Endothelial cell of umbilical vein (primary cell): Measurements from ENCODE around the gene SLC25A21. TPM values are rescaled to one million over a fixed set of nuclear protein-coding genes. Genes with fewer than 3 reads are reported as not detected.

Experiments
- BruUV-seq: library from RNA; stranded (reverse); fragments of 400-500 nt; replicated peaks from 2 replicates; lab custom pipeline; 2021; lab: Mats Ljungman, UMichigan
- CTCF ChIA-PET: fragments of 300-600, 350-600 bp; sonication (Branson Sonifier 250); formaldehyde crosslinking; loops from one replicate; lab custom pipeline; 2021; ENCODE audit warnings: antibody characterized with exemption, inconsistent platforms; lab: Charles Lee
- POLR2A ChIA-PET: fragments of 300-600, 350-600 bp; sonication (Branson Sonifier 250); formaldehyde crosslinking; loops from one replicate; lab custom pipeline; 2021; ENCODE audit warnings: antibody characterized with exemption, inconsistent platforms; lab: Charles Lee
- DNase-seq: peaks from one replicate; pipeline ENCODE4 v3.0.0-alpha.2; 2011; ENCODE audit warnings: low read depth, low spot score
- FAIRE-seq: peaks from 2 replicates; lab custom pipeline; 2011; peaks lifted over from hg19 to GRCh38; lab: Jason Lieb, UNC
- H2AFZ ChIP-seq: 2 replicates; pipeline ENCODE4 v1.6.0; 2012; ENCODE audit warnings: low read depth, low read length, control low read depth, inconsistent platforms
- H3K27ac ChIP-seq: 2 replicates; pipeline ENCODE4 v1.5.1; 2011; ENCODE audit warnings: low read depth, mild to moderate bottlenecking, control low read depth, low read length, moderate library complexity; ENCODE audit not compliant: insufficient read depth
- H3K27me3 ChIP-seq, 2 experiments: 2 replicates each; pipeline versions ENCODE4 v1.6.0 to v1.6.1; 2011; ENCODE audit warnings: low read length in 2 of 2, mixed read lengths in 1 of 2; ENCODE audit not compliant: control insufficient read depth in 2 of 2, insufficient read depth in 2 of 2
- H3K36me3 ChIP-seq, 2 experiments: 2 replicates in 1 of 2; 3 replicates in 1 of 2; pipeline ENCODE4 v1.5.1; 2011; ENCODE audit warnings: low read length in 2 of 2, mild to moderate bottlenecking in 1 of 2, moderate library complexity in 1 of 2; ENCODE audit not compliant: control insufficient read depth in 2 of 2, insufficient read depth in 2 of 2; ENCODE audit errors: extremely low read depth in 1 of 2
- H3K4me1 ChIP-seq: 3 replicates; pipeline ENCODE4 v1.5.1; 2011; ENCODE audit warnings: mild to moderate bottlenecking, low read length; ENCODE audit not compliant: control insufficient read depth, insufficient read depth; ENCODE audit errors: extremely low read depth
- H3K4me2 ChIP-seq: 2 replicates; pipeline ENCODE4 v1.6.1; 2011; ENCODE audit warnings: low read length, control low read depth, mixed read lengths; ENCODE audit not compliant: insufficient read depth
- H3K4me3 ChIP-seq, 3 experiments: fragments of 200-600 bp in 1 of 3; sonication (generic), shearing (Covaris generic) in 1 of 3; replicated peaks in 1 of 3; 2 replicates each; pipeline ENCODE4 v1.5.1; 2011 to 2016; ENCODE audit warnings: control low read depth in 3 of 3, low read length in 3 of 3, mild to moderate bottlenecking in 2 of 3, inconsistent platforms in 1 of 3, low read depth in 1 of 3, moderate library complexity in 1 of 3; ENCODE audit not compliant: insufficient read depth in 1 of 3
- H3K79me2 ChIP-seq: 2 replicates; pipeline ENCODE4 v1.6.0; 2012; ENCODE audit warnings: low read length, inconsistent platforms; ENCODE audit not compliant: control insufficient read depth, insufficient read depth
- H3K9ac ChIP-seq: replicated peaks from 2 replicates; pipeline ENCODE3; 2011; ENCODE audit warnings: low read length, control low read depth; ENCODE audit not compliant: insufficient read depth; ENCODE audit errors: extremely low read depth
- H3K9me1 ChIP-seq: replicated peaks from 3 replicates; pipeline ENCODE4 v1.6.0; 2011; ENCODE audit warnings: mild to moderate bottlenecking, low read length; ENCODE audit not compliant: control insufficient read depth, insufficient read depth; ENCODE audit errors: extremely low read depth
- H3K9me3 ChIP-seq: replicated peaks from 2 replicates; pipeline ENCODE4 v1.5.1; 2012; ENCODE audit warnings: low read length, inconsistent platforms; ENCODE audit not compliant: control insufficient read depth, insufficient read depth
- H4K20me1 ChIP-seq: replicated peaks from 2 replicates; pipeline ENCODE3; 2011; ENCODE audit warnings: mild to moderate bottlenecking, low read length; ENCODE audit not compliant: control insufficient read depth, insufficient read depth; ENCODE audit errors: extremely low read depth
- EZH2 ChIP-seq: IDR thresholded peaks from 2 replicates; pipeline ENCODE4 v1.6.1; 2012; ENCODE audit warnings: borderline replicate concordance, low read depth, mild to moderate bottlenecking, moderate library complexity, low read length, inconsistent platforms; ENCODE audit not compliant: severe bottlenecking
- FOS ChIP-seq: IDR thresholded peaks from 2 replicates; pipeline ENCODE4 v1.6.1; 2011; ENCODE audit warnings: mild to moderate bottlenecking, low read length, moderate library complexity, borderline replicate concordance; ENCODE audit not compliant: insufficient read depth
- GATA2 ChIP-seq: IDR thresholded peaks from 2 replicates; pipeline ENCODE4 v1.7.0; 2011; ENCODE audit warnings: low read depth, mild to moderate bottlenecking, moderate library complexity, mixed read lengths, low read length; ENCODE audit not compliant: insufficient read length, insufficient read depth
- JUN ChIP-seq: IDR thresholded peaks from 2 replicates; pipeline ENCODE4 v1.6.1; 2011; ENCODE audit warnings: borderline replicate concordance, low read depth; ENCODE audit not compliant: insufficient read length, insufficient read depth
- MYC ChIP-seq: IDR thresholded peaks from one replicate; pipeline ENCODE4 v1.6.1; 2011; ENCODE audit warnings: mild to moderate bottlenecking, low read depth, low read length
- POLR2A ChIP-seq: IDR thresholded peaks from 2 replicates; pipeline ENCODE4 v1.6.1; 2012; ENCODE audit warnings: low read depth, mild to moderate bottlenecking, control low read depth, low read length
- POLR2AphosphoS5 ChIP-seq: IDR thresholded peaks from 2 replicates; pipeline ENCODE4 v1.6.1; 2012; ENCODE audit warnings: low read depth, mild to moderate bottlenecking, control low read depth, low read length, moderate library complexity; ENCODE audit not compliant: insufficient read depth
- dilution Hi-C: fragments of 300-500 bp; cut with MboI; formaldehyde crosslinking; loops from one replicate; pipeline ENCODE4 v1.15.0; 2019; ENCODE audit warnings: low sequenced_read_pairs; ENCODE audit not compliant: extremely low pct_ligation_motif_present
- intact Hi-C: fragments of 100-400 bp; cut with micrococcal nuclease; formaldehyde crosslinking; loops from one replicate; pipeline ENCODE4 v1.10.0; 2022
- polyA plus RNA-seq, 4 experiments: library from polyadenylated mRNA; depleted of rRNA in 3 of 4; stranded (reverse) in 3 of 4; unstranded in 1 of 4; fragments of >200 nt; gene quantifications; 2 replicates each; pipeline versions ENCODE4 v1.2.1 to v1.2.3, GENCODE V29; 2011 to 2012; ENCODE audit warnings: missing spikeins in 1 of 4
- total RNA-seq: library from RNA; stranded (reverse); gene quantifications from 2 replicates; pipeline ENCODE4 v1.2.3, GENCODE V29; 2021
- TF ChIP-seq, protein P1 (sequence below), 2 donors: IDR thresholded peaks; 1 replicate in 1 of 2; 2 replicates in 1 of 2; pipeline ENCODE4 v1.5.1; 2011; ENCODE audit warnings: low read length in 2 of 2, mild to moderate bottlenecking in 2 of 2, moderate library complexity in 2 of 2, control low read depth in 1 of 2, inconsistent platforms in 1 of 2, low read depth in 1 of 2; ENCODE audit not compliant: insufficient read depth in 1 of 2; ENCODE audit errors: extremely low read depth in 1 of 2
- TF ChIP-seq, protein P2 (sequence below): IDR thresholded peaks from 2 replicates; pipeline ENCODE4 v1.6.1; 2011; ENCODE audit not compliant: insufficient read depth, insufficient read length

SLC25A21 gene
- total and polyA plus RNA-seq, 2 donors (not counting 3 experiments of a cell fraction or from before 2014, with no cell fraction given) = 0.98 to 1.4 TPM

DNA sequence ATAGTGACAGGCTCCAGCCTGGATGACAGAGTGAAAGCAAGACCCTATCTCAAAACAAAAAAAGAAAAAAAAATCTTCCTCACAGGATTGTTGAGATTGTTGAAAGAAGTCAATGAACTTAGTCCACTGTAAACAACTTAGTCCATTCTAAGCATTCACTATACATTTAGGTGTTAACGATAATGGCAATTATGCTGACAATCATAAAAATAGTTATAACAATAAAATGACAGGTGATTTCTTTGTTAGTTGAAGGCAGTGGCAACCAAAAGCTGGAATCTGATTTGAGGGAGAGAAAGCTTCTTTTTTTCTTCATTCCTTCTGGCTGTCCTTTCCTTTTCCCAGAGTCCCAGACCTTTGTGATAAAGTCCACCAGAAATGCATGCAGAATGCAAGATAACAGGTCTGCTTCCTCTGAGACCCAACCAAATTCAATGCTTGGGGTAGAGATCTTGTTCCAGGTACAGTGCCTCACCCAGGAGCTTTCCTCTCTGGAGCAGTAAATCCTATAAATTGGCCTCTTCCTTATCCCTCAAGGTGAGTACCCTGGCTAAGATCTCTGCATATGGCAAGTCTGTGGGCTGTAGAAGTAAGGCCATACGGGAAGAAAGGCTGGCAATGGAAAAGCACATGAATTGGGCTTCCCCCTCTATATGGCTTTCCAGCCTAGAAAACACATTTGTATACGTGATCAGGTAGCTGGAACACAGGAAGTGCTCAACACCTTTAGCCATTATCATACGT is 458.3 kb downstream of the SLC25A21 start:
- no peaks in the 10 kb centered on the region for H3K4me1 ChIP-seq
- no peak overlapping the region for H3K4me2 ChIP-seq
- ChIA-PET POLR2A (no interaction called here), CTCF (no interaction called here)
- TF ChIP-seq JUN (no peak), GATA2 (no peak), EZH2 (no peak), FOS (no peak), MYC (no peak), POLR2AphosphoS5 (no peak), POLR2A (no peak)
- TF ChIP-seq, protein P1, sequence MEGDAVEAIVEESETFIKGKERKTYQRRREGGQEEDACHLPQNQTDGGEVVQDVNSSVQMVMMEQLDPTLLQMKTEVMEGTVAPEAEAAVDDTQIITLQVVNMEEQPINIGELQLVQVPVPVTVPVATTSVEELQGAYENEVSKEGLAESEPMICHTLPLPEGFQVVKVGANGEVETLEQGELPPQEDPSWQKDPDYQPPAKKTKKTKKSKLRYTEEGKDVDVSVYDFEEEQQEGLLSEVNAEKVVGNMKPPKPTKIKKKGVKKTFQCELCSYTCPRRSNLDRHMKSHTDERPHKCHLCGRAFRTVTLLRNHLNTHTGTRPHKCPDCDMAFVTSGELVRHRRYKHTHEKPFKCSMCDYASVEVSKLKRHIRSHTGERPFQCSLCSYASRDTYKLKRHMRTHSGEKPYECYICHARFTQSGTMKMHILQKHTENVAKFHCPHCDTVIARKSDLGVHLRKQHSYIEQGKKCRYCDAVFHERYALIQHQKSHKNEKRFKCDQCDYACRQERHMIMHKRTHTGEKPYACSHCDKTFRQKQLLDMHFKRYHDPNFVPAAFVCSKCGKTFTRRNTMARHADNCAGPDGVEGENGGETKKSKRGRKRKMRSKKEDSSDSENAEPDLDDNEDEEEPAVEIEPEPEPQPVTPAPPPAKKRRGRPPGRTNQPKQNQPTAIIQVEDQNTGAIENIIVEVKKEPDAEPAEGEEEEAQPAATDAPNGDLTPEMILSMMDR (IDR thresholded peaks at IDR 0.05; ENCODE audit: extremely low read depth in 1 of 2, insufficient read depth in 1 of 2, low read depth in 1 of 2, low read length in 2 of 2) = no peak
- TF ChIP-seq, protein P2, sequence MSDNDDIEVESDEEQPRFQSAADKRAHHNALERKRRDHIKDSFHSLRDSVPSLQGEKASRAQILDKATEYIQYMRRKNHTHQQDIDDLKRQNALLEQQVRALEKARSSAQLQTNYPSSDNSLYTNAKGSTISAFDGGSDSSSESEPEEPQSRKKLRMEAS = no peak
- no peak overlapping the region for H3K4me3 ChIP-seq
- intact Hi-C loops = no loop called here
- peaks cover 2 to 6% of the 10 kb centered on the region in 2 experiments for H3K27me3 ChIP-seq
- no peak for DNase-seq
- BruUV-seq = no TSS peak
- no peak for FAIRE-seq
- H3K9me3 ChIP-seq = no peaks in the 10 kb centered on the region
- H3K9ac ChIP-seq = no peak overlapping the region
- H3K9me1 ChIP-seq = no peaks in the 10 kb centered on the region
- dilution Hi-C loops = no loop called here
- H3K79me2 ChIP-seq = no peaks in the 10 kb centered on the region
- H2AFZ ChIP-seq = no peak overlapping the region
- no peak overlapping the region for H3K27ac ChIP-seq
- H4K20me1 ChIP-seq = no peaks in the 10 kb centered on the region
- no peaks in the 10 kb centered on the region for H3K36me3 ChIP-seq
